ENCODE results near the gene ZP2.
A peak's percentile ranks its signal among the peaks of the same experiment; 100 is the strongest.
"Not testable (repeated sequence)": the region's sequence is repeated elsewhere in the genome, so short reads cannot be mapped to it uniquely, and the experiment has no call there.

Gene ZP2

GRCh38 chr16:21169249-21169981 lies 42.0 kb downstream of the ZP2 start:
- no peak for DNase-seq

- no peak for DNase-seq
Measured at GRCh38 chr16:21167929-21168602, 43.3 kb downstream of the ZP2 start.

- DNase-seq = no peak
Measured at GRCh38 chr16:21167360-21167759, 44.0 kb downstream of the ZP2 start.

GRCh38 chr16:21166561-21166961 lies 44.8 kb downstream of the ZP2 start:
- no peak for DNase-seq

- no peak for DNase-seq
Measured at GRCh38 chr16:21164521-21165168, 46.7 kb downstream of the ZP2 start.

DNA sequence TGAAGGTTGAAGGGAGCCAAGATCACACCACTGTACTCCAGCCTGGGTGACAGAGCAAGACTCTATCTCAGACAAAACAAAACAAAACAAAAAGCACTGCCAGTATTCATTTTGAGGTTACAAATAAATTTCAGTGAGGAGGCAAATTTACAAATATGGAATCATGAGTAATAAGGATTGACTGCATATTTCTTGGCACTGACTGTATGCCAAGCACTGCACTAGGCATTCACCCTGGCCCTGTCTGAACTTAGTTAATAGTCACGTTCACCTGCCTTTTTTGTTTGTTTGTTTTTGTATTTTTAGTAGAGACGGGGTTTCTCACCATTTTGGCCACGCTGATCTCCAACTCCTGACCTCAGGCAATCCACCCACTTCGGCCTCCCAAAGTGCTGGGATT lies 47.8 kb downstream of the ZP2 start:
- no peak for DNase-seq

GRCh38 chr16:21162661-21163151 lies 48.7 kb downstream of the ZP2 start:
- no peak for DNase-seq

DNA sequence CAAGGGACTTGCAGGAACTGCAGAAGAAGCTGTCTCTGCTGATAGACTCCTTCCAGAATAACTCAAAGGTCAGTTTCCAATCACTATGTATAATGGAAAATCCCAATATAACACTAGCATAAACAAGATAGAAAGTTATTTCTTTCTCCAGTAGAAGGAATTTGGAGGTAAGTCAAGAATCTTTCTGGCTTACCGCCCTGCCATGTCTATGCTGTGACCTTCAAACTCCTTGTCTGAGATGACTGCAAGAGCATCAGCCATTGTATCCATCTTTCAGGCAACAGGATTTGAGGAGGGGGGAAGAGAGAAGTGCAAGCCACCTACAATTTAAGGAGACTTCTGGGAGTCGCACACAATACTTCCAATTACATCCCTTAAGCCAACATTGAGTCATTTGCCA lies 50.2 kb downstream of the ZP2 start:
- no peak for DNase-seq

DNA sequence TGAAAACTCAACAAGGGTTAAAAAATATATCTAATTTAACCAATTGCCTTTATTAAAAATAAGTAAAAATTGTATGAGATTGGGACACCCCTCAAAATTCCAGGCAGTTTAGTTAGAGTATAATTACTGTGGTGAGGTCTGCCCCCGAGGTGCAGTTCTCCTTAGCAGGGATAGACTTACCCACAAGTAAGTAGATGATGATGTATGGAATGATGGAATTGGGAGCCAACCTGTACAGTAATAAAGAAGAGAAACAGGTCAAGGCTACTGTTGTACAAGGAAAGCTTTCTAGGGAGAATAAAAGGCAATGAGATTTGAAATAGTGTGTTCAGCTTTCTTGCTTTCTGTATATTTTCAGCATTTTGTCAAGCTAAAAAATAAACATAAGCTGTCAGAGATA lies 51.1 kb downstream of the ZP2 start:
- no peak for DNase-seq

GRCh38 chr16:21159281-21159951 lies 52.0 kb downstream of the ZP2 start:
- peak; percentile 8 to 10 for DNase-seq

GRCh38 chr16:21158208-21159110 lies 52.9 kb downstream of the ZP2 start, which contains the start of gene LDAF1:
Gene LDAF1, plus strand, starts transcription at chr16:21158674. Its CDS starts 2,509 bp downstream, at chr16:21161183.
- peak; percentile 69 to 72 for DNase-seq

GRCh38 chr16:21157632-21158031 lies 53.7 kb downstream of the ZP2 start:
- DNase-seq = no peak

DNA sequence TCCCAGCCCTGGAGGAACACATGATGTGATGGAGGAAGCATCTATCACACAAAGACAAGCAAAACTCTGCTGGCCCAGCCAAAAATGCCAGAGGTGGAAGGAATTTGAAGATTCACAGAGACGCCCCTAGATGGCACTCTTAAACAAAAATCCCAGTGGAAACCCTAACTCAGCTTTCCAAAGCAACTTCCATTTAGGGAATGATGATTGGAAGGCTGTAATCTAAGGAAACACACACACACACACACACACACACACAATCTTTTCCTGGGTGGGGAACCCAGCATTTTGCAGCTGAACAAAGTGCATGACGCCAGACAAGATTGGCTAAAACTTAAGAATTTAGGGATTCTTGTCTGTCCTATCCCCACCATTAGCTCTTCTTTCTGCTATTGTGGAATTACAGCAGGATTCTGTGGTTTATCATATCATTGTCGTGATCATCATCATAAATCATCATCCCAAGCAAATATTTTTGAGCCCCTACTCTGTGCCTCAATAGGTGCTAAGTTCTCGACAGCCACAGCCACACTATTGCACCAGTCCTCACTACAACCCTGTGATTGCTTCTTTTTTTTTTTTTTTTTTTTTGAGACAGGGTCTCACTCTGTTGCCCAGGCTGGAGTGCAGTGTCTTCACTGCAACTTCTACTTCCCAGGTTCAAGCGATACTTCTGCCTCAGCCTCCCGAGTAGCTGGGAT lies 54.5 kb downstream of the ZP2 start:
- DNase-seq = peak in 1 of 2 donors; percentile 9

GRCh38 chr16:21156011-21156410 lies 55.4 kb downstream of the ZP2 start:
- DNase-seq = not testable (repeated sequence)

GRCh38 chr16:21153124-21153729 lies 58.1 kb downstream of the ZP2 start:
- not testable (repeated sequence) for DNase-seq

DNA sequence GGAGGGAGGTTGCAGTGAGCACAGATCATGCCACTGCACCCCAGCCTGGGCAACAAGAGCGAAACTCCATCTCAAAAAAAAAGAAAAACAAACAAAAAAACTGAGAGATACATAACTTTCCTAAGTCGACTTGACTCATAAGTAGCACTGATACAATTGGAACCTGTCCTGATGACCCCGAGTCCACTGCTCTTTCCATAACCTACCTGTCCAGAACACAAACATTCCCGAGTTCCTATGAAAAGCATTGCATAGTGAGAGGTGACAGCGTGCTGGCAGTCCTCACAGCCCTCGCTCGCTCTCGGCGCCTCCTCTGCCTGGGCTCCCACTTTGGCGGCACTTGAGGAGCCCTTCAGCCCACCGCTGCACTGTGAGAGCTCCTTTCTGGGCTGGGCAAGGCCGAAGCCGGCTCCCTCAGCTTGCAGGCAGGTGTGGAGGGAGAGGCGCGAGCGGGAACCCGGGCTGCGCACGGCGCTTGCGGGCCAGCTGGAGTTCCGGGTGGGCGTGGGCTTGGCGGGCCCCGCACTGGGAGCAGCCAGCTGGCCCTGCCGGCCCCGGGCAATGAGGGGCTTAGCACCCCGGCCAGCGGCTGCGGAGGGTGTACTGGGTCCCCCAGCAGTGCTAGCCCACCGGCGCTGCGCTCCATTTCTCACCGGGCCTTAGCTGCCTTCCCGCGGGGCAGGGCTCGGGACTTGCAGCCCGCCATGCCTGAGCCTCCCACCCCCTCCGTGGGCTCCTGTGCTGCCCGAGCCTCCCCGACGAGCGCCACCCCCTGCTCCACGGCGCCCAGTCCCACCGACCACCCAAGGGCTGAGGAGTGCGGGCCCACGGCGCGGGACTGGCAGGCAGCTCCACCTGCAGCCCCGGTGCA lies 59.0 kb downstream of the ZP2 start:
- DNase-seq = not testable (repeated sequence)

DNA sequence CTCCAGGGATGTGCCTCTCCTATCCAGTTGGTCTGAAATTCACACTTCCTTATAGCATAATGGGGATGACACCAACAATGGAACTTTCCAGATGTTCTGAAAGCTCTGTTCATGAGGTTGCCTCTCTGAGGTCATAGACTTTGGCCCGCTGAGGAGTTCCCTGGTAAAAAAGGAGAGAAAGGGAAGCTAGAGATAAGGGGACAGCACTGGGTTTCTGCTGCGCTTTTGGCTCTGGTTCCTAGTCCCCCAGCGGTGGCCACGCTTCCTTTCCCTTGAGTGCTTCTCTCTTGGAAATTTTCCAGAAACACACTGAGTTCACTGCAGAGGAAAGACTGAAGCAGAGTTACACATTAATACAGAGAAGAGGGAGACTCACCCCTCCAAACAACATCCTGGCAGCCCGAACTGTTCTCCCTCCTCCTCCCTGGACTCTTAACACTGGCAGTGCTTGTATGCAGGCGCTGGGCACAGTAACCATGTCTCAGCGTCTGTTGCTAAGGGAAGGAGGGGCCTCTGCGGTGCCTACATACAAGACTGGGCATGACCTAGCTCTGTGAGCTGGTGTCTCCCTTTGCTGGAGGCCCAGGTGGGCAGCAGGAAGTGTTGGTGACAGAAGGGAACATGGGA lies 60.9 kb downstream of the ZP2 start, which contains the start of gene DNAH3:
DNAH3 (minus strand) TSS at position 472 of the 627 bp plus-strand sequence. CDS start 527 bp downstream, outside the sequence.
- DNase-seq = no peak

Measured in activated CD4-positive, alpha-beta T cell treated with anti-CD3 and anti-CD28 coated beads for 4 hours (primary cell).